GM18909 (cell line): ENCODE measurements around the gene MAD1L1.

ENCODE experiments used
- ATAC-seq: cut with Tn5 transposase; IDR thresholded peaks from one replicate; pipeline ENCODE4 v1.9.1; 2021; ENCODE audit warnings: mild to moderate bottlenecking; ENCODE audit not compliant: unreplicated experiment, poor library complexity

The MAD1L1 gene

DNA sequence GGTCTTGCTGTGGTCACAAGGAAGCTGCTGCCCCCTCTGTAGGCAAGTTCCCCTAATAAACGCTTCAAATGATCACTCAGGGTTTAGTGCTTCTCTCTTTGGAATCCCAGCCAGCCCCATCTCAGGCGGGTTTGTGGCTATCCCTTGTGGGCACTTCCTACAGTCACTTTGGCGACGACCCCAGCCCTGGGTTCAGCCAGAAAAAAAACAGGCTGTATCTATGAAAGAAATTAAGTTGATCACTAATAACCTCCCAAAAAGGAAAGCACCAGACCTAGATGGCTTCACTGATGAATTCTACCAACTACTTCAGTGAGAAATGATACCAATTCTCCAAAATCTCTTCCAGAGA lies 208.2 kb downstream of the MAD1L1 start:
- no peak for ATAC-seq

DNA sequence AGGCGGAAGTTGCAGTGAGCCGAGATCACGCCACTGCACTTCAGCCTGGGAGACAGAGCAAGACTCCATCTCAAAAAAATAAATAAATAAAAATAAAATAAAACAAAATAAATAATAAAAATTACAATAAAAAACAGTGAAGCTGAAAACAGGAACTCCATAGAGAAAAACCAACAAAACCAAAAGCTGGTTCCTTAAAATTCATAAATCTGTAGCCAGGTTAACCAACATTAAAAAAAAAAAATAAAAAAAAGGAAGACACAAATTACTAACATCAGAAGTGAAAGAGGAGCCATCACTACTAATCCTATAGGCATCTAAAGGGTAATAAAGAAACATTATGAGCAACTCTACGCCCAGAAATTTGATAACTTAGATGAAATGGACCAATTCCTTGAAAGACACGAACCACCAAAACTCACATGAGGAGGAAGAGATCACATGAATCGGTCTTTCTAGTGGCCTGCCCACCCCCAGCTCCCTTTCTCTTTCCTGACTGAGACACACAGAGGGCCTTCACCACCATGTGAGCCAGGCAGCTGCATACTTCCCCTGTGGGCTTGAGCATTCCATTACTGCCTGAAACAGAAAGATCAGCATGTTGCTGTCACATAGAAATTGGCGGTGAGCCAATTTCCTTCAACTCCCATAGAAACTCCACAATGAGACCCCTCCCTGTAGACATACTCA lies 208.7 kb downstream of the MAD1L1 start:
- no peak for ATAC-seq

DNA sequence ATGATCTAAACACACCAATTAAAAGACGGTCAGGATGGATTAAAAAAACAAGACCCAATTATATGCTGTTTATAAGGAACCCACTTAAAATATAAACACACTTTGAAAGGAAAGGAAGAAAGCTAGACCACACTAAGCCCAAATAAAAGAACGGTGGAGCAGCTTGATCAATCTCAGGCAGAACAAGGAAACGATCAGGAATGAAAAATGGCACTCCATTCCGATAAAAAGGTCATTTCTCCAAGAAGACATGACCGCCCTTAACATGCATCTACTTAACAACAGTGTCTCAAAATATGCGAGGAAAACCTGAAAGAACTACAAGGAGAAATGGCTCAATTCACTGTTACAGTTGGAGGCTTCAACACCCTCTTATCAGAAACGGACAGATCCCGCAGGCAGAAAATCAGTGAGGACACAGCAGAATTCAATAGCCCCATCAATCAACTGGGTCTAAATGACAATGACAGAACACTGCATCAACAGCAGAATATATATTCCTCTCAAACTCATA lies 210.0 kb downstream of the MAD1L1 start:
- ATAC-seq, result no peak

DNA sequence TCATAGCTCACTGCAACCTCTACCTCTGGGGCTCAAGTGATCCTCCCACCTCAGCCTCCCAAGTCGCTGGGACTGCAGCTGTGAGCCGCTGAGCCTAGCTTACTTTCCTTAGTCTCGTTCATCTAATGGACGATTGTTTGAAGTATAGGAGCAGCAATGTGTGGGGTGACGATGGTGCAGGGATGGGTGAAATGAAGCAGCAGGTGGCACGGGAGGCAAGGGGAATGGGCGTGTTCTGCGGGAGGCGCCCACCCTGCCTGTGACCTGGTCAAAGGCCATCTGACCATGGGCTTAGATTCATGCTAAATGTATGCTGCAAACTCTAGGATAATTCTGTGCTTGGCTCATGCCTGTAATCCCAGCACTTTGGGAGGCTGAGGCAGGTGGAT lies 210.7 kb downstream of the MAD1L1 start:
- no peak for ATAC-seq

DNA sequence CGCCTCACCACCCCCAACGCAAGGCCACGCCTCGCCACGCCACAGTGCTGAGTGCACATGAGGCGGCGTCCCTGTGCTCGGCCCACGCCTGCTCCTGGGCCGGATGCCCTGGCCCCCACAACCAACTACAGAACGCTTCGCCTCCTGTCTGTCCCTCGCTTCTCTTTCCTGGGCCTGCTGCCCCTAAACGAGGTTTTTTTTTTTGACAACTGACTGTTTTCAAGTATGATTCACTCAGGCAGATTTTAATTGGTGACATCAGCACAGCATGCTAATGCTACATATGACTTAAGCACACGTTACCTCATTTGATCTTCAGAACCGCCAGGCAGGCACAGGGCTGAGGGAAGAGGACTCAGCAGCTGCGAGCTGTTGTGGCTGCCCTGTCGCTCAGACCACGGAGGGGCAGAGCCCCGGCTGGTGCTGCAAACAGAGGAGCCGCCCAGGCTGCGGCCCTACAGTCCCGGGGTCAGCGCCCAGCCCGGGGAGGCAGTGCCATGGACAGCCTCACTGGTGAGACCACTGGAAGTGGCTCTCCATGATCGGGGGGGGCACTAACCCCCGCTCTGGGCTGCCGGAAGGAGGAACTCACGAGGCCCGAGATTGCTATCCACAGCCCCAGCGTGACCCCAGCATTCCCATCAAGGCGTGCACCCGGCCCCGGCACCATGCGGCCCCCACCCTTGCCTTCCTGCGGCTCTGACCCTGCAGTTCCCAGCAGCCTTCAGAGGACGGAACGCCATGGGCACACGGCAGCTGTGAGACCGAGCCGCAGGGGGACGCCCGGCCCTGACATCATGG lies 212.8 kb downstream of the MAD1L1 start:
- peak; percentile 75 for ATAC-seq

DNA sequence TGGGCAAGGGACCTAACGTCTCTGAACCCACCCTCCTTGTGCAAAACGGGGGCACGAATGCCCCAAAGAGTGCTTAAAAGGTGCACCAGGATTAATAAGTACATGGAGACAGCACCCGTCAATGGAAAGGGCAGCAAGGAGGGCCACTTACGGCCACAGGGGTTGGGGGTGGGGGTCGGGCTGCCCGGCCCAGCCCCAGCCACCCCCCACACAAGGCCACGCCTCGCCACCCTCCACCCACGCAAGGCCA lies 213.4 kb downstream of the MAD1L1 start:
- no peak for ATAC-seq

DNA sequence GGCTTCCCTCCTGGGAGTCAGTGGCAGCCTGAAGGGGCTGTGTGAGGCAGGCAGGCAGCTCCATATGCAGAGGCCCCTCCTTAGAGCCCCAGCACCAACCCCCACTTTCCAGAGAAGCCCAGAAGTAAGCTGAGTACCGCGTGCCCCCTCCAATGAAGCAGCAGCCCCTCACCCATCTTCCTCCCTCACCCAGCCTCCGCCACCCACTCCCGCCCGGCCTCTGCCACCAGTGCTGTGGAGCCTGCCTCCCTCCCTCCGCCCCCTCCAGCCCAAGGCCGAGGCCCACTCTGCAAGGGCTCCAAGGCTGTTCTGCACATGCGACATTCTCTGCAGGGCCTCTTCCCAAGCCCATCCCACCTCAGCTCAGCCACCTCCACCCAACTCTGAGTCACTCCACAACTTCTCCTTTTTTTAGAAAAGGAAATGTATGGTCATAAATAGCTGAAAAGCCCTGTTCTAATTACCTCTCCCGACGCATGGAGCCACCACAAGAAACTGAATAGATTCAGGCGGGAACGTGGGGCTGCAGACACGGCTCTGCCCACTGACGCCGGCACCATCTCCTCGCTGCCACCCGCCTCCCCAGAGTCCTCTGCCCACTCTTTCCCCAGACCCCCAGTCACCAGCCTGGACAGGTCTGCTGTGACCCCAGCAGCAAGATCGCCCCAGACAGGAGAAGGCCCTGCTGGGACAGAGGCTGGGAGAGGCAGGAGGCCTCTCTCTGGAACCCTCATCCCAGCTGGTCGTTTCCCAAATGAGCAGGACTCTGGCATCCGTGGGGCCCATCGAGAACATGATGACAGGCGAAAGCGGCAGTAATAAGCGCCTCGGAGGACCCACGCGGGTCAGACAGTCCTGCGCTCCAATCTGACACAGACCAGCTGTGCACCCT lies 213.9 kb downstream of the MAD1L1 start:
- ATAC-seq, result no peak

DNA sequence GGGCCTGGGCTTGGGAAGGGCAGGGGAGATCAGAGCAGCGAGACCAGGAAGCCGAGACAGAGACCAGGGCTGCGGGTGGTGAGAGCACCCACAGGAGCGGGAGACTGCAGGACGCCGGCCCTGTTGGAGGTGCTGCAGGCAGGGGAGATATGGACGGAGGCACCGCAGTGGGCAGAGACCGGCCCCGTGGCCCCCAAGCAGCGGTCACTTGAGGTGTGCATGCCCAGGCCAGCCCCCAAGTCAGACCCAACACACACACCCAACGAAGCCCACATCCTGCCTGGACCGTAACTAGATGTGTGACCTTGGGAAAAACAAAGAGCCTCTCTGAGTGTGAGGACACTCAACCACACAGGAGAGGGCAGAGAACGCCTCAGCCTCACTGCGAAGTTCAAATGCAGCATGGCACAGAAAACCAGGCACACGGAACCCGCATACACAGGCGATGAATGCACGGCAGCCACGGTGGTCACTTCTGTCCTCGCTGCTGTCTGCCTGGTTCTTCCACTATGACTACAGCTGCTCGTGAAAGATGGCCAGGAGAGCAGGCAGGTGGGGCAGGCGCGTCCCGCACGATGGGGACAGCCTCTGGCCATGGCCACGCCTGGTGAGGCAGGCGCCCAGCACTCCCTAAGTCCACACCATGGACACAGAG lies 214.7 kb downstream of the MAD1L1 start:
- no peak for ATAC-seq

DNA sequence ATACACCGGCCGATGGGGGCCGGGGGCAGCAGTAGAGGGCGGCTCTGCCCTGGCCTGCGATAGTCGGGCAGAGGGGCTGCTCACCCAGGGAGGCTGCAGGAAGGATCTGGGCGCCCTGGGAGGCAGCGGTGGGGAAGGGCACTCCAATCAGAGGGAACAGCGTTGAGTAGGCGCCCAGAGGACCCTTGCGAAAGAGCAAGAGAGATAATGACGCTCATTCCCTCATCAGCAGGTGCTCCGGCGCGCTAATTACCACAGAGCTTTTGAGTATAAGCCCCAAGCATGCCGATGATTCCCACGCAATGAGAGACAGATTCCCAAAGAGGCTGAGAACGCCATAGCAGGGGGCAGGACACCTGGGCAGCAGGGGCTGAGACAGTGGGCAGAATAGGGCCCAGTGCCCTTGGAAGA lies 215.3 kb downstream of the MAD1L1 start:
- no peak for ATAC-seq

DNA sequence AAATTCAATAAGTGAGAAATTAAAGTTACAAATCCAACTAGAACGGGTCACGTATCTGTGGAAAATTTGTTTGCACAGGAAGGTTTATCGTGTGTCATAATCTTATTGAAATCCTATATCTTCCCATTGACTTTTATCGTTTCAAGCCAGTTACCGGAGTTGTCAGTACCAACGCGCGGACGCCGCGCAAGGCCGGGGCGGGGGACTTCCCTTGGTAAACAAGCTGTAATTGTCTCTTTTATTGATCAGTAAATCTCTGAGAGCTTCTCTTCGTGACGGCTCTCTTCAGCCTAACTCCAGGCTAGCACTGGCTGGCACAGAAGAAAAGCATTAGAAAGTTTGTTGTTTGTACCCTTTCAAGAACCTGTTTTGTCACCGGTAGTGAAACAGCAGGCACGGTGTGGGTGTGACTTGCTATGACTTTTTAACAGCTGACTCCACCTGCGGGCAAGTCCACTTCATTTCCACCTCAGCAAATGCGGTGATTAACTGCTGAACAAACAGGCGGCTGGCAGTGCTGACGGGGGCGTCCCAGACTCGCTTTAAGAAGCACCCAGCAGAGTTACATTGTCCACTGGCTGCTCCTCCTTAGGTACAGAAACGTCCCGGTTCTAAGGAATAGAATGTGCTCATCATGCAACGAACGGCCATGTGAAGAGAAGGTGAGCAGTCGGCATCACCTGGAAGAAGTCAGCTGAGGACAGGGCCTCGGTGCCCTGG lies 215.8 kb downstream of the MAD1L1 start:
- no peak for ATAC-seq

DNA sequence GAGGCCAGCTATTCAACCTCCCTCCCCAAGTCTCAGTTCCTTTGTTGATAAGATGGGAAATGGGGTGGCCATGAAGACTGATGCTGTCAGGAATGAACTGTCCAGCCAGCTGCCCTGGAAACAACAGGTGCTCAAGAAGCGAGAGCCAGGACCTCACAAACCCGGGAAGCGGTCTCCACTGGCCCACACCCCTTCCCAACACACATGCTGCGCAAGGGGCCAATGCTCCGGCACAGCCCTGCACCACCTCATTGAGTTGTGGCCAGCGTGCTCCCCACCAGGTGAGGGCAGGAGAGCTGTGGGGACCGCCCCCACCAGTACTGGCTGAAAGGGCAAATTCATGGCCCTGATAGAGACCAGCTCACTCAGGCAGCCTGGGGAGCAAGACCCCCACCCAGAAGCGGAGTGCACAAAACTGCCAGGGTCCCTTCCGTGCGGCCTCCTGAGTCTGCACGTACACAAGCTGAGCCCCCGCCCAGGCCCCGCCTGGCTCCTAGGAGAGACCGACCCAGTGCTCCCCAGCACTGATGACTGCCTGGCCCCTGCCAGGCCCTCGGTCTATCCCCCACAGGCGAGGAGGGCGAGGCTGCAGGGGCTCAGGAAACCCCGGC lies 216.6 kb downstream of the MAD1L1 start:
- ATAC-seq, result no peak

DNA sequence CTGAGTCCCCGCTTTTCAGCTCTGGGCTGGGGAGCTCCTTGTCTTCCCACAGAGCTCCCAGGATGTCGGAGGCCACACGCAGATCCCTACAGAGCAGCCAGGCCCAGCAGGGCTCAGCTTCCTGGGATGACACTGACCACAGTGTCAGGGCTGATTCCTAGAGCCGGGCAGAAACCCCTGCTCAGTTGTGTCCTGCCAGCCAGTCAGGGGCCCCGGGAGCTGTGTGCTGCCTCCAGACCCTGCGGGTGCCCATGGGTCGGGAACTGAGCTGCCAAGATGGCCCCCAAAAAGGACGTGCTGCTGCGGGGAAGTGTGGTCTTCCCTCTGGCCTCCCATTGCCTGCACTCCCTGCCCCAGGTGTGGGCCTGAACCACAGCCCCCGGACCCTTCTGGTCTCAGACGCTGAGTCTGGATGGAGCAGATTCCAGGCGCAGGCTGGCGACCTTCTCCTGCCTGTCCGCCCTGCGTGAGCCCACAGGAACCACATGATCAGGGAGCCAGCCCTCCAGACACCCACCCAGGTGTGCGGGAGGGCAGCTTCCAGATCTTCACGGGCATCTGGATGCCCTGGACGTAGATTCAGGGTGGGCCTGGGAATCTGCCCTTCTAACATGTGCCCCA lies 217.4 kb downstream of the MAD1L1 start:
- ATAC-seq, result no peak

DNA sequence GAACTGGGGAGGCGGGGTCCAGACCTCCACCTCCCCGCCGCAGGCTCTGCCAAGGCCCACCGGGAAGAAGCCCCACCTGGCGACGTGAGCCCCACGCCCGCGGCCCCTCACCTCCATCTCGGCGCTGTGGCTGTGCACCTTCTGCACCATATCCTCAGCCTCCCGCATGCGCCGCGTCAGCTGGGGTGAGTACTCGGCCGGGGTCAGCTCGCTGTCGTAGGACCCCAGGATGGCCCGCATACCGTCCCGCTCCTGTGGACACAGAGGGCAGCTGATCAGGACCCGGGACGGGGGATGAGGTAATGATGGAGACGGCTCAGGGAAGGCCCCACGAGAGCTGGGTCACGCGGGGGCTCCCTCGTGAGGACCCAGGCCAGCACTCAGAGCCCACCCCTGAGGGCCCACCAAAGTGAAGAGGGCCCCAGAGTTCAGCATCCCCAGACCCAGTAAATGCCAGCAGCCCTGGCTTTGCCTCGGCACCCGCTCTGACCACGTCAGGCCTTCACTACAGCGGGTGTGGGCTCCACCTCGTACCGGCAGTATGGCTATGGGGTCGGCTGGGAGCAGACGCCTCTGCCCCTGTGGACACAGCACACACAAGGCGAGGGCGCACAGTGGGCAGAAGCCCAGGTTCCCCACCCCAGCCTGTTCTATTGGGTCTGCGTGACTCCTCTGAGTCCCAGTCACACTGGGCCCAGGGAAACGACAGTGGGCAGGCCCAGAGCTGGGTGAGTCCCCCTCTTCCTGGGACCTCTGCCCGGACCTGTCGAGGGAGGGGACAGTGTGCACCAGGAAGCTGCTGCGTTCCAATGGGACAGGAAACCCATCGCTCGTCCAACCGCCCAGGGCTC lies 218.1 kb downstream of the MAD1L1 start:
- ATAC-seq, result no peak

DNA sequence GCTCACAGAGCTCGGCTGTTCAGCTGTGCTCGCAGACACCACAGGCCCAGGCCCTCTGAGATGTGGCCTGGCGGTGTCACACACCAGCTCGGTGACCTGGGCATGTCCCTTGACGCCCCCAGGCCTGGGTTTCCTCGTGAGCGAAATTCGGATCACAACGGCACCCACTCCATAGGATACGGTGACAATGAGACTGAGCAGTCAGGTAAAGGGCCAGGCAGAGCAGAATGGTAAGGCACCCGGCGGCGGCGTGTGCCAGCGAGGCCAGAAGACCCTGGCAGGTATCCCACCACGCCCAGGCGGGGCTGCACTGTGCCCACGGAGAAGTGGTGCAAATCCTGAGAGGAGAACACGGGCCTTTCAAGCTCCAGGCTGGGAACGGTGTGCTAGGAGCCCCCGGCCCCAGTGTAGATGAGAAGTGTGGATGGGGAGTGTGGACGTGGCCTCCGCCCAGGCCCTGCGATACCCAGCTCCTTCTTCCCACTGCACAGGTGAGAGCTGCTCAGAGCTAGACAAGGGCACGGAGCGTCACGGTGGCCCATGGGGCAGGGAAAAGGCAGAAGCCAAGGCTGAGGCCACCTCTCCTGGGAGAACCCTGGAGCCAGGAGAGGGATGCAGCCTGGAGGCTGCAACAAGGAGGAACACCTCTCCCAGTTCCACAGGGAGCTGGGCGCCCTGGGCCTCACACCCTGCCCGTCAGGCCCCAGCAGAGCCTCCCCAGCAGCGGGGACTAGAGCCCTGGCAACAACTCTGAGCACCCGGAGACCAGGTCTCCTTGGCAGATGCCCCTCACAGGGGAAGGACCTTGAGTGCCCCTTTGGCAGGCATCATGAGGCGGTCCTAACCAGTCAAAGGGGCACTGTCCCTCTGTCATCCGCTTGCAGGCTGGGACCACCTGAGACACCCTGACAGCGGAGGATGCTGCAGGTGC lies 219.1 kb downstream of the MAD1L1 start:
- ATAC-seq, result no peak

DNA sequence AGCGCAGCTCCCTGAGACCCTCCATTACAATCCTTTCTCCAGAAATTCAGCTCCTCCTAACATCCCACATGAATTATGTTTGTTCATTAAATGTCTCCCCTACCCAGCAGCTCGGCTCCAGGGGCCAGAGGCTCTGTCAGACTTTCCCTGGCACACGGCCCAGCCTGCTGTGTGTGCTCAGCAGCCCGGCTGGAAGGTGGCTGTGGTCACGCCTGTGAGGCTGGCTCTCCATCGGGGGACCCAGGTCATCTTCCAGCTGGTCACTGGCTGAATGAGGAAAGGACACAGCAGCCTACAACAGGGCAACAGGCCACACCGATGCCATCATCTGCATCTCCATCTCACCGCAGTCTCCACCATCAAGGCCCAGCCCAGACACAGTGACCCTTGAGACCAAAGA lies 219.8 kb downstream of the MAD1L1 start:
- no peak for ATAC-seq

DNA sequence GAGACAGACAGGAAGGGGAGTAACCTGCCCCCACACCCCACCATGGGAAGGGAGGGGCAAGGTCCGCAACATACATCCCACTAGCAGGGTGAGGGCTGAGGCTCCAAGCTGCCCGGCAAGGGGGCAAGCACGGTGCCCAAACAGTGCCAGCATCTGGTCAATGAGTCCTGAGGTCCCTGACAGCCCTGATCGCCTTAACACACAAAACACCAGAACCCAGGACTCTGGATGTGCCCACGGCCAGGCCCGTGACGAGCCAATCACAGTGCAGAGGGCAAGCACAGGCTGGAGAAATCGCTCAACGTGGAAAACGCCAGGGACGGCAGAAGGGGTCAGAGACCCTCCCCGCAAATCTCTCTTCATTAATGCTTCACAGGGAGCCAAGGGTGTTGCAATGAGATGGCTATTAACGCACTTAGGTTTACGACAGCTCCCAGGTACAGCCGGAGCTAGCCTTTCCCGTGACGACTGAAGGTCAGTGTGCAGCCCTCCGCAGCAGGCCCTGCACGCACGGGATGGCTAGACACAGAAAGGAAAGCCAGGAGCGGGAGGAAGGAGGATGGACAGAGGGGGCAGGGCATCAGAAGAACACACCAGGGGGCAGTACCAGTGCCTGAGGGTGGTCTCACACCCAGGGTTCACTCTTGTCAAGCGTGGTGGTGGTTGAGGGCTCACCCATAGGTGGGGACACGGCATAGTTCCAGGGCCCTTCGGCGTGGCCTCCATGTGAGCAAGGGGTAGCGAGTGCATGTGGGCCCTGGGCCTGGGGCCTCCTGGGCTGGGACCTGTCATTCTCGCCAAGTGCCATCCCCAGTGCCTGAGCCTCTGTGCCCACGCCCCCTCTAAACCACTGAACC lies 220.5 kb downstream of the MAD1L1 start:
- ATAC-seq, result no peak
